ENCODE measurements around the gene KCNIP1. TPM values are rescaled to one million over a fixed set of nuclear protein-coding genes. Genes with fewer than 3 reads are reported as not detected.

The KCNIP1 gene
- polyA plus RNA-seq, 1 donor: 2.8 TPM

DNA sequence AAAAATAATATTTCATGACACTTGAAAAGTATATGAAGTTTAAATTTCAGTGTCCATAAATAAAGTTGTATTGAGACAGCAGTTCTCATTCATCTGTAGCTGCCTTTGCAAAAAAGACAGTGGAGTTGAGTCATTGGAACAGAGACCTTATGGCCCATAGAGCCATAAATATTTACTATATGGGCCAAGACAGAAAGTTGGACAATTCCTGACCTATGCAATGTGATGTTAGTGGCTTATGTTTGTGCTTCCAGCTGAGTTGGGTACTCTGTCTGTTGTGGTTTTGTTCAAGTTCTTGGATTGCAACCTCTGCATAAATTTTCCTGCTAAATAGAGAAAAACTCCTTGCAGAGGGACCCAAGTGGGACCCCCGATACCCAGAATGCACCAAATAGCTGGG is 69.8 kb downstream of the KCNIP1 start:
- Histone ChIP-seq H3K4me1 (ENCODE audit: control insufficient read depth, insufficient read depth, low read length) (no peaks in the 10 kb centered on the region), H3K9me3 (ENCODE audit: control insufficient read depth, low read depth, low read length) (no peaks in the 10 kb centered on the region), H3K27ac (ENCODE audit: low read length) (no peak overlapping the region), H3K4me3 (ENCODE audit: low read length) (no peak overlapping the region), H3K36me3 (ENCODE audit: control insufficient read depth, insufficient read depth, low read length) (no peaks in the 10 kb centered on the region), H3K27me3 (ENCODE audit: control insufficient read depth, insufficient read depth, low read length) (peaks cover 2% of the 10 kb centered on the region)
- WGBS (ENCODE audit: insufficient coverage, low lambda C conversion rate): no CpG with 5 or more reads among the region's 1 CpG
- DNase-seq: no peak

DNA sequence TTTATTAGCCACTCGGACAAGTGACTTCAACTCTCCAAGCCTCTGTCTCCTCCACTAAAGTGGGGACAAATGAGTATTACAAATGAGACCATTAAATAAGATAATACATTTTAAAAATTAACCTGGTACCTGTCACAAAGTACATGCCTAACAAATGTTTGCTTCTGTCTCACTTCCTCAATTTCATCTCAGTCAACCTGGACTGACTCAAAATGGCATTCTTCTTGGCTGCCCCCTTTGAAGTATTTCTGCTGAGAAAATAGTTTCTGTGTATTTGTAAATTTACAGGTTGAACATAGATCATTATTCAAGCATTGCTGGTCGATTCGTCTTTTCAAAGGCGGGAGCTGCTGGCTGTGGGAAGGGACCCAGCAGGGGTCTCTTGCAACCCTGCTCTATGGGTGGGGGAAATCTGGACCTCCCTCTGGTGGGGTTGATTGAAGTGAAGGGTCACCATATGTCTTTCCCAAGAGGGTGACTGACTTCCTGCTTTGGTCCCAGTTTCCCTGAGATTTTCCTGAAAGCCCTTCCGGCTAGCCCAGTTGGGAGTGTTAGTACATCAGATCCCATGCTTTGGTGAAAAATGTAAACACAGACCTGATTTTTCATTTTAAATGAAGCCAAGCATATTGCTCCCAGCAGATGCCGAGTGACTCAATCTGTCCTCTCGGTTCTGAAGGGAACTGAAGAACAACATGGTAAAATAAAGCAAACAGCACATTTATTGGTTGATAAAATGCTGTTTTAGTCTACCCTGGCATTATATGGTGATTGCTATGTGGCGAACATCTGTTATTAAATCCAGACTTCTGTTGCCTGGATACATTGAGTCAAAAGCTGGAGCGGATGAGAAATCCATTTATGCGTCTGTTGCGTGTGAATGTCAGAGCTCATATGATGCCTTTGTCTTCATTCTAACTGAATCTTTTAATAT is 73.0 kb downstream of the KCNIP1 start:
- WGBS (ENCODE audit: insufficient coverage, low lambda C conversion rate): 80% methylated on average over 1 of the region's 11 CpGs
- Histone ChIP-seq H3K36me3 (ENCODE audit: control insufficient read depth, insufficient read depth, low read length) (no peaks in the 10 kb centered on the region), H3K9me3 (ENCODE audit: control insufficient read depth, low read depth, low read length) (no peaks in the 10 kb centered on the region), H3K27me3 (ENCODE audit: control insufficient read depth, insufficient read depth, low read length) (peaks cover 2% of the 10 kb centered on the region), H3K4me1 (ENCODE audit: control insufficient read depth, insufficient read depth, low read length) (no peaks in the 10 kb centered on the region), H3K4me3 (ENCODE audit: low read length) (no peak overlapping the region), H3K27ac (ENCODE audit: low read length) (no peak overlapping the region)
- DNase-seq: no peak

GRCh38 chr5:170579601-170580000 is 75.8 kb downstream of the KCNIP1 start:
- DNase-seq: no peak
- no peak overlapping the region for H3K4me3 ChIP-seq (ENCODE audit: low read length)
- H3K27ac ChIP-seq (ENCODE audit: low read length): no peak overlapping the region
- H3K9me3 ChIP-seq (ENCODE audit: control insufficient read depth, low read depth, low read length): no peaks in the 10 kb centered on the region
- no CpG with 5 or more reads among the region's 3 CpGs for WGBS (ENCODE audit: insufficient coverage, low lambda C conversion rate)
- H3K27me3 ChIP-seq (ENCODE audit: control insufficient read depth, insufficient read depth, low read length): peaks cover 2% of the 10 kb centered on the region
- H3K36me3 ChIP-seq (ENCODE audit: control insufficient read depth, insufficient read depth, low read length): no peaks in the 10 kb centered on the region
- H3K4me1 ChIP-seq (ENCODE audit: control insufficient read depth, insufficient read depth, low read length): no peaks in the 10 kb centered on the region

DNA sequence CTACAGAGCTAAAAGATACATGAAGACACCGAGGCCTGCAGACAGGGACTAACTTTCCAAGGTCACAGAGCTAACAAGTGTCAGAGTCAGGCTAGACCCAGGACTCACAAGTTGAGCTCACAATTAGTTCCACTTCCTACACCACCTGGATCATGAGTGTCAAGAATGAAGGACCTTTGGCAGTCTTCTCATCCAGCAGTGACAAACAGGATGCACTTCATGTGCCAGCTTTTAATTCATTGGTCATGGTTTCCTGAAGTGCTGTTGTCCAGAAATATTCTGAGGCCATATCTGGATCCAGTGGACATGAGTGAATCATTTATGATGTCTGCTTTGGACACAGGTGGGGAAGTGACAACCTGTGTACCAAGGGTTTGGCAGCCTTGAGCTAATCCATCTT is 77.4 kb downstream of the KCNIP1 start:
- Histone ChIP-seq H3K27ac (ENCODE audit: low read length) (no peak overlapping the region), H3K36me3 (ENCODE audit: control insufficient read depth, insufficient read depth, low read length) (no peaks in the 10 kb centered on the region), H3K4me1 (ENCODE audit: control insufficient read depth, insufficient read depth, low read length) (no peaks in the 10 kb centered on the region), H3K9me3 (ENCODE audit: control insufficient read depth, low read depth, low read length) (no peaks in the 10 kb centered on the region), H3K27me3 (ENCODE audit: control insufficient read depth, insufficient read depth, low read length) (no peaks in the 10 kb centered on the region), H3K4me3 (ENCODE audit: low read length) (no peak overlapping the region)
- no peak for DNase-seq
- no CpG with 5 or more reads among the region's 1 CpG for WGBS (ENCODE audit: insufficient coverage, low lambda C conversion rate)

GRCh38 chr5:170582644-170583330 is 79.0 kb downstream of the KCNIP1 start:
- H3K27ac ChIP-seq (ENCODE audit: low read length): no peak overlapping the region
- H3K9me3 ChIP-seq (ENCODE audit: control insufficient read depth, low read depth, low read length): no peaks in the 10 kb centered on the region
- no peaks in the 10 kb centered on the region for H3K4me1 ChIP-seq (ENCODE audit: control insufficient read depth, insufficient read depth, low read length)
- WGBS (ENCODE audit: insufficient coverage, low lambda C conversion rate): 100% methylated on average over 2 of the region's 6 CpGs
- no peak overlapping the region for H3K4me3 ChIP-seq (ENCODE audit: low read length)
- DNase-seq: no peak
- H3K27me3 ChIP-seq (ENCODE audit: control insufficient read depth, insufficient read depth, low read length): no peaks in the 10 kb centered on the region
- H3K36me3 ChIP-seq (ENCODE audit: control insufficient read depth, insufficient read depth, low read length): no peaks in the 10 kb centered on the region

DNA sequence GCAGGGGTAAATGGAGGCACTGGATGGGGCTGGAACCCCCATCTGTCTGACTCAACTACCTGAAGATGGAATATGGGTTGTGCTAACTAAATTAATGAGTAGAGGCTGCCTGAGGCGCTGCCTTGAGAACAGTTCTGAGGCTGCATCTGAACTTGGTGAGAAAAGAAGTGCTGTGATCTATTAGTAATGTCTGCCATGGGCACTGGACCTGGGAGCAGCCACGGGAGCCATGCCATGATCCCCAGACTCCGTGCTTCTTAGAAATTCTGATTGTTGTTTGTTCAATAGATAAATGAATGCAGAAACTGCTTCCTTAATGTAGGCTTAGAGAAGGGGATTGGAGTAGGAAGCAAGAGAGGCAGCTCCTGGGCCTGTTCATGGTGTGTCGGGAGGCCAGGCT is 80.2 kb downstream of the KCNIP1 start:
- no peaks in the 10 kb centered on the region for H3K27me3 ChIP-seq (ENCODE audit: control insufficient read depth, insufficient read depth, low read length)
- no peak overlapping the region for H3K4me3 ChIP-seq (ENCODE audit: low read length)
- WGBS (ENCODE audit: insufficient coverage, low lambda C conversion rate): 70% methylated on average over 3 of the region's 4 CpGs
- H3K36me3 ChIP-seq (ENCODE audit: control insufficient read depth, insufficient read depth, low read length): no peaks in the 10 kb centered on the region
- no peaks in the 10 kb centered on the region for H3K9me3 ChIP-seq (ENCODE audit: control insufficient read depth, low read depth, low read length)
- H3K4me1 ChIP-seq (ENCODE audit: control insufficient read depth, insufficient read depth, low read length): no peaks in the 10 kb centered on the region
- no peak overlapping the region for H3K27ac ChIP-seq (ENCODE audit: low read length)
- no peak for DNase-seq

- no peak for DNase-seq
- Histone ChIP-seq H3K36me3 (ENCODE audit: control insufficient read depth, insufficient read depth, low read length) (no peaks in the 10 kb centered on the region), H3K9me3 (ENCODE audit: control insufficient read depth, low read depth, low read length) (no peaks in the 10 kb centered on the region), H3K4me1 (ENCODE audit: control insufficient read depth, insufficient read depth, low read length) (no peaks in the 10 kb centered on the region), H3K27ac (ENCODE audit: low read length) (no peak overlapping the region), H3K4me3 (ENCODE audit: low read length) (no peak overlapping the region), H3K27me3 (ENCODE audit: control insufficient read depth, insufficient read depth, low read length) (no peaks in the 10 kb centered on the region)
- 43% methylated on average over 1 of the region's 7 CpGs for WGBS (ENCODE audit: insufficient coverage, low lambda C conversion rate)
These were observed 80.7 kb downstream of the KCNIP1 start for GRCh38 chr5:170584450-170585058.

DNA sequence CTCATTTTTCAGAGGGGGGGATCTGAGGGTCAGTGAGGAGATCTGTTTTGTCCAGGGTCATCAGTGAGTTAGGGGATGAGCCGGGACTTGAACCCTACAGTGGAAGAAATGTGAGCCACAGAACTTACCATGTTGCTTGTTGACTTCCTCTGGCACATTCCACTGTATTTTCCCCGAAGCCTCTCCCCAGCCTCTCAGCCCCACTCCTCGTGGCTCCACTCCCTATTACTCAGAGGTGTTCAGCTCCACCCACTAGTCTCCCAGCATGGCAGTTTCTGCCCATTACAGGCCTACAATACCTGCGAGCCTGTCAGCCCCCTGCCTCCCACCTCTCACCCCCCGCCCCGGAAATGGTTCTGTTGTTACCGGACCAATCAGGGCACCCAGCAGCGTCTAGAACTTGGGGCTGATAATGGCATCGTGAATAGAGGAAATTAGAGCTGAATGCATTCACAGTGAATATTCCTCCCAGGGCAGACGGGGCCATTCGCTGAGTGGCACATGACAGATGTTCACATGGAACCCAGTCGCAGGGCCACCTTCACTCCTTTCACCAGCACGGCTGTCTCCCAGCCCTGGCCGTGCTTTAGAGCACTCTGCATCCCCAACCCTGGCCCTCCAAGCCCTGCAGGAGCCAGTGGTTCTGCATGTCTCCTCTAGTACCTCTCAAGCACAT is 81.6 kb downstream of the KCNIP1 start:
- Histone ChIP-seq H3K27me3 (ENCODE audit: control insufficient read depth, insufficient read depth, low read length) (no peaks in the 10 kb centered on the region), H3K9me3 (ENCODE audit: control insufficient read depth, low read depth, low read length) (no peaks in the 10 kb centered on the region), H3K4me3 (ENCODE audit: low read length) (no peak overlapping the region), H3K36me3 (ENCODE audit: control insufficient read depth, insufficient read depth, low read length) (no peaks in the 10 kb centered on the region), H3K27ac (ENCODE audit: low read length) (no peak overlapping the region), H3K4me1 (ENCODE audit: control insufficient read depth, insufficient read depth, low read length) (no peaks in the 10 kb centered on the region)
- no peak for DNase-seq
- WGBS (ENCODE audit: insufficient coverage, low lambda C conversion rate): 83% methylated on average over 1 of the region's 14 CpGs

DNA sequence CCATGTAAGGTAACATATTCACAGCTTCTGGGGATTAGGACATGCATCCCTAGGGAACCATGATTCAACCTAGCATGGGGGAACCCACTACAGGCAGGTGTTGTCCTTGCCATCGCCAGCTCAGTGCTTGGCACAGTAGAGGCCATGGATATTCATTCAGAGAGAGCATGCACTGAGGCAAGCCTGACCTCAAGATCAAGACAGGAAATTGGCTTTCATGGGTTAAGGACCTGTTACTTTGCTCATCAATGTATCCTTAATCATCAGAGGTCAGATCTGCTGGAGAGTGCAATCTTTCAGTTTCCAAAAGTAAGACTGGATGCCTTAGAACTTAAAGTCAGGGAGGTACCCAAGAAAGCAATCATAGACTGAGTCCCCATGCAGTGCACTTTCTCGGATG is 84.0 kb downstream of the KCNIP1 start:
- Histone ChIP-seq H3K9me3 (ENCODE audit: control insufficient read depth, low read depth, low read length) (no peaks in the 10 kb centered on the region), H3K27me3 (ENCODE audit: control insufficient read depth, insufficient read depth, low read length) (no peaks in the 10 kb centered on the region), H3K4me1 (ENCODE audit: control insufficient read depth, insufficient read depth, low read length) (no peaks in the 10 kb centered on the region), H3K27ac (ENCODE audit: low read length) (no peak overlapping the region), H3K36me3 (ENCODE audit: control insufficient read depth, insufficient read depth, low read length) (no peaks in the 10 kb centered on the region), H3K4me3 (ENCODE audit: low read length) (no peak overlapping the region)
- DNase-seq: no peak
- no CpG with 5 or more reads among the region's 2 CpGs for WGBS (ENCODE audit: insufficient coverage, low lambda C conversion rate)

DNA sequence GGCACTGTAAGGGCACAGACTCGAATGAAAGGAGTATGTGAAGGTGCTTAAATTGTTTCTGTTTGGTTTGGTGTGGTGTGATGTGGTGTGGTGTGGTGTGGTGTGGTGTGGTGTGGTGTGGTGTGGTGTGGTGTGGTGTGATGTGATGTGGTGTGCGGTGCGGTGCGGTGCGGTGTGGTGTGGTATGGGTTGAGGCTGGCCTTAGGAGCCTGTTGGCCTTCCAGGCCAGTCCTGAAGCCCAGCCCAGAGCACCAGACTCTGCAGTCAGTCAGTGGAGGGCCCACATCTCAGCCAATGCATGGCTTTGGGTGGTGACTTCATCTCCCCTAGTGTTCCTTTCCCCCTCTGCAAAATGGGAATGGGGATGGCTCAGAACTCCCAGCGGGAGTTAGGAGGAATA is 85.8 kb downstream of the KCNIP1 start:
- no peak overlapping the region for H3K4me3 ChIP-seq (ENCODE audit: low read length)
- no CpG with 5 or more reads among the region's 6 CpGs for WGBS (ENCODE audit: insufficient coverage, low lambda C conversion rate)
- no peaks in the 10 kb centered on the region for H3K27me3 ChIP-seq (ENCODE audit: control insufficient read depth, insufficient read depth, low read length)
- H3K27ac ChIP-seq (ENCODE audit: low read length): no peak overlapping the region
- H3K4me1 ChIP-seq (ENCODE audit: control insufficient read depth, insufficient read depth, low read length): no peaks in the 10 kb centered on the region
- no peak for DNase-seq
- H3K36me3 ChIP-seq (ENCODE audit: control insufficient read depth, insufficient read depth, low read length): no peaks in the 10 kb centered on the region
- H3K9me3 ChIP-seq (ENCODE audit: control insufficient read depth, low read depth, low read length): no peaks in the 10 kb centered on the region
